ENCODE data around the gene SIGLEC5.

- TF ChIP-seq SP1 (IDR thresholded peaks at IDR 0.05), result no peak
- TF ChIP-seq, protein P1, sequence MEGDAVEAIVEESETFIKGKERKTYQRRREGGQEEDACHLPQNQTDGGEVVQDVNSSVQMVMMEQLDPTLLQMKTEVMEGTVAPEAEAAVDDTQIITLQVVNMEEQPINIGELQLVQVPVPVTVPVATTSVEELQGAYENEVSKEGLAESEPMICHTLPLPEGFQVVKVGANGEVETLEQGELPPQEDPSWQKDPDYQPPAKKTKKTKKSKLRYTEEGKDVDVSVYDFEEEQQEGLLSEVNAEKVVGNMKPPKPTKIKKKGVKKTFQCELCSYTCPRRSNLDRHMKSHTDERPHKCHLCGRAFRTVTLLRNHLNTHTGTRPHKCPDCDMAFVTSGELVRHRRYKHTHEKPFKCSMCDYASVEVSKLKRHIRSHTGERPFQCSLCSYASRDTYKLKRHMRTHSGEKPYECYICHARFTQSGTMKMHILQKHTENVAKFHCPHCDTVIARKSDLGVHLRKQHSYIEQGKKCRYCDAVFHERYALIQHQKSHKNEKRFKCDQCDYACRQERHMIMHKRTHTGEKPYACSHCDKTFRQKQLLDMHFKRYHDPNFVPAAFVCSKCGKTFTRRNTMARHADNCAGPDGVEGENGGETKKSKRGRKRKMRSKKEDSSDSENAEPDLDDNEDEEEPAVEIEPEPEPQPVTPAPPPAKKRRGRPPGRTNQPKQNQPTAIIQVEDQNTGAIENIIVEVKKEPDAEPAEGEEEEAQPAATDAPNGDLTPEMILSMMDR (IDR thresholded peaks at IDR 0.05; ENCODE audit: low read depth, low read length, missing input control), result no peak
- TF ChIP-seq, protein P2, sequence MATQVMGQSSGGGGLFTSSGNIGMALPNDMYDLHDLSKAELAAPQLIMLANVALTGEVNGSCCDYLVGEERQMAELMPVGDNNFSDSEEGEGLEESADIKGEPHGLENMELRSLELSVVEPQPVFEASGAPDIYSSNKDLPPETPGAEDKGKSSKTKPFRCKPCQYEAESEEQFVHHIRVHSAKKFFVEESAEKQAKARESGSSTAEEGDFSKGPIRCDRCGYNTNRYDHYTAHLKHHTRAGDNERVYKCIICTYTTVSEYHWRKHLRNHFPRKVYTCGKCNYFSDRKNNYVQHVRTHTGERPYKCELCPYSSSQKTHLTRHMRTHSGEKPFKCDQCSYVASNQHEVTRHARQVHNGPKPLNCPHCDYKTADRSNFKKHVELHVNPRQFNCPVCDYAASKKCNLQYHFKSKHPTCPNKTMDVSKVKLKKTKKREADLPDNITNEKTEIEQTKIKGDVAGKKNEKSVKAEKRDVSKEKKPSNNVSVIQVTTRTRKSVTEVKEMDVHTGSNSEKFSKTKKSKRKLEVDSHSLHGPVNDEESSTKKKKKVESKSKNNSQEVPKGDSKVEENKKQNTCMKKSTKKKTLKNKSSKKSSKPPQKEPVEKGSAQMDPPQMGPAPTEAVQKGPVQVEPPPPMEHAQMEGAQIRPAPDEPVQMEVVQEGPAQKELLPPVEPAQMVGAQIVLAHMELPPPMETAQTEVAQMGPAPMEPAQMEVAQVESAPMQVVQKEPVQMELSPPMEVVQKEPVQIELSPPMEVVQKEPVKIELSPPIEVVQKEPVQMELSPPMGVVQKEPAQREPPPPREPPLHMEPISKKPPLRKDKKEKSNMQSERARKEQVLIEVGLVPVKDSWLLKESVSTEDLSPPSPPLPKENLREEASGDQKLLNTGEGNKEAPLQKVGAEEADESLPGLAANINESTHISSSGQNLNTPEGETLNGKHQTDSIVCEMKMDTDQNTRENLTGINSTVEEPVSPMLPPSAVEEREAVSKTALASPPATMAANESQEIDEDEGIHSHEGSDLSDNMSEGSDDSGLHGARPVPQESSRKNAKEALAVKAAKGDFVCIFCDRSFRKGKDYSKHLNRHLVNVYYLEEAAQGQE (IDR thresholded peaks at IDR 0.05), result no peak
- no peak for TF ChIP-seq YY1 (IDR thresholded peaks at IDR 0.05)
- TF ChIP-seq GABPA (IDR thresholded peaks at IDR 0.05 in 1 of 2, conservative IDR thresholded peaks at IDR 0.05 in 1 of 2), result no peak
- TF ChIP-seq, protein P3, sequence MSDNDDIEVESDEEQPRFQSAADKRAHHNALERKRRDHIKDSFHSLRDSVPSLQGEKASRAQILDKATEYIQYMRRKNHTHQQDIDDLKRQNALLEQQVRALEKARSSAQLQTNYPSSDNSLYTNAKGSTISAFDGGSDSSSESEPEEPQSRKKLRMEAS (IDR thresholded peaks at IDR 0.05), result no peak
- no peak for TF ChIP-seq TAF1 (conservative IDR thresholded peaks at IDR 0.05)
These were observed 63.6 kb downstream of the SIGLEC5 start for GRCh38 chr19:51566489-51567100.
